K562 (cell line): ENCODE data around the gene ACP1. TPM values are rescaled to one million over a fixed set of nuclear protein-coding genes. Genes with fewer than 3 reads are reported as not detected.

Source experiments
- ATF6 ChIP-seq: sonication (generic); formaldehyde crosslinking; IDR thresholded peaks from 2 replicates; pipeline ENCODE4 v1.4.0; 2020; ENCODE audit warnings: mild to moderate bottlenecking, missing genetic modification reagents
- EZH2 ChIP-seq: IDR thresholded peaks from 2 replicates; pipeline ENCODE4 v1.6.1; 2012; ENCODE audit warnings: low read depth, mild to moderate bottlenecking, inconsistent platforms, low read length, borderline replicate concordance
- FIP1L1 ChIP-seq: fragments of 200-400 bp; formaldehyde crosslinking; IDR thresholded peaks from 2 replicates; pipeline ENCODE4 v1.6.1; 2018; ENCODE audit warnings: mild to moderate bottlenecking, low read depth, low read length; ENCODE audit not compliant: poor library complexity, severe bottlenecking
- FOXJ2 ChIP-seq: fragments of 200-800 bp; sonication (Bioruptor generic); IDR thresholded peaks from 2 replicates; pipeline ENCODE4 v1.6.1; 2016; ENCODE audit warnings: missing genetic modification characterization, missing compliant biosample characterization
- HNRNPUL1 ChIP-seq: fragments of 200-400 bp; formaldehyde crosslinking; IDR thresholded peaks from 2 replicates; pipeline ENCODE4 v1.6.1; 2017; ENCODE audit warnings: low read length
- MGA ChIP-seq: fragments of 450-650 bp; IDR thresholded peaks from 2 replicates; pipeline ENCODE4 v1.6.1; 2016; ENCODE audit warnings: mild to moderate bottlenecking, moderate library complexity
- NCOA2 ChIP-seq, 2 experiments: fragments of 450-650 bp; IDR thresholded peaks; 2 replicates each; pipeline ENCODE4 v1.6.1; 2018; ENCODE audit warnings: mild to moderate bottlenecking in 2 of 2, moderate library complexity in 1 of 2; ENCODE audit not compliant: partially characterized antibody in 2 of 2
- PHF8 ChIP-seq: fragments of 200-600 bp; sonication (generic); IDR thresholded peaks from 2 replicates; pipeline ENCODE4 v1.6.1; 2012; ENCODE audit warnings: mixed run types, mild to moderate bottlenecking, inconsistent platforms, low read length, moderate library complexity, borderline replicate concordance
- RBM17 ChIP-seq: fragments of 200-400 bp; formaldehyde crosslinking; IDR thresholded peaks from 2 replicates; pipeline ENCODE4 v1.6.1; 2017; ENCODE audit warnings: low read depth, mild to moderate bottlenecking, low read length, borderline replicate concordance
- SNRNP70 ChIP-seq: fragments of 200-400 bp; formaldehyde crosslinking; optimal IDR thresholded peaks from 2 replicates; pipeline ENCODE3; 2017; ENCODE audit warnings: low read depth, low read length
- USF2 ChIP-seq: sonication (generic); formaldehyde crosslinking; IDR thresholded peaks from 2 replicates; pipeline ENCODE4 v1.5.0; 2020; ENCODE audit warnings: missing genetic modification reagents
- ZNF583 ChIP-seq: fragments of 250-450 bp; sonication (Bioruptor Pico); IDR thresholded peaks from 2 replicates; pipeline ENCODE4 v1.4.0; 2020
- polyA plus RNA-seq, 8 experiments: library from polyadenylated mRNA; depleted of rRNA in 4 of 8; stranded (reverse) in 5 of 8; unstranded in 3 of 8; fragments of >200 nt; fragmentation: Nextera tagmentation in 2 of 8; fragmentation: Illumina TruSeq in 1 of 8; extraction: Ambion mirVana in 2 of 8; extraction: Trizol in 1 of 8; gene quantifications; 2 replicates each; pipeline versions ENCODE4 v1.2.1 to v1.2.3, GENCODE V29; 2011 to 2014; ENCODE audit warnings: inconsistent platforms in 1 of 8, missing spikeins in 1 of 8
- total RNA-seq, 7 experiments: library from RNA; depleted of rRNA in 6 of 7; stranded (reverse); fragments of >200 nt in 6 of 7; fragmentation: Illumina TruSeq in 2 of 7; extraction: Trizol in 2 of 7; gene quantifications; 2 replicates each; pipeline versions ENCODE4 v1.2.1 to v1.2.3, GENCODE V29; 2011 to 2021; ENCODE audit warnings: low replicate concordance in 1 of 7

Gene ACP1
- total and polyA plus RNA-seq, 9 of the 15 experiments (the other 6 are each of a cell fraction or from before 2014, with no cell fraction given): 139 to 493 (median 189) TPM

GRCh38 chr2:264493-265468 is at the start of gene ACP1 (continued):
- peak; percentile 73 for TF ChIP-seq MGA
- TF ChIP-seq HNRNPUL1: no peak
- no peak for TF ChIP-seq NCOA2 (IDR thresholded peaks at IDR 0.05; ENCODE audit: partially characterized antibody in 2 of 2)
- TF ChIP-seq USF2 (CRISPR knock-in tag): no peak
- peak; percentile 95 for TF ChIP-seq PHF8
- TF ChIP-seq SNRNP70: no peak
- TF ChIP-seq RBM17: no peak
- peak; percentile 31 for TF ChIP-seq FIP1L1
- no peak for TF ChIP-seq EZH2
- TF ChIP-seq FOXJ2: peak; percentile 80
- no peak for TF ChIP-seq ATF6 (CRISPR knock-in tag)
- TF ChIP-seq ZNF583 (CRISPR knock-in tag): no peak
